ENCODE measurements around the gene TTC9B. TPM values are rescaled to one million over a fixed set of nuclear protein-coding genes. Genes with fewer than 3 reads are reported as not detected.

Gene TTC9B
- total RNA-seq, 1 donor from 2014 or later: not detected

DNA sequence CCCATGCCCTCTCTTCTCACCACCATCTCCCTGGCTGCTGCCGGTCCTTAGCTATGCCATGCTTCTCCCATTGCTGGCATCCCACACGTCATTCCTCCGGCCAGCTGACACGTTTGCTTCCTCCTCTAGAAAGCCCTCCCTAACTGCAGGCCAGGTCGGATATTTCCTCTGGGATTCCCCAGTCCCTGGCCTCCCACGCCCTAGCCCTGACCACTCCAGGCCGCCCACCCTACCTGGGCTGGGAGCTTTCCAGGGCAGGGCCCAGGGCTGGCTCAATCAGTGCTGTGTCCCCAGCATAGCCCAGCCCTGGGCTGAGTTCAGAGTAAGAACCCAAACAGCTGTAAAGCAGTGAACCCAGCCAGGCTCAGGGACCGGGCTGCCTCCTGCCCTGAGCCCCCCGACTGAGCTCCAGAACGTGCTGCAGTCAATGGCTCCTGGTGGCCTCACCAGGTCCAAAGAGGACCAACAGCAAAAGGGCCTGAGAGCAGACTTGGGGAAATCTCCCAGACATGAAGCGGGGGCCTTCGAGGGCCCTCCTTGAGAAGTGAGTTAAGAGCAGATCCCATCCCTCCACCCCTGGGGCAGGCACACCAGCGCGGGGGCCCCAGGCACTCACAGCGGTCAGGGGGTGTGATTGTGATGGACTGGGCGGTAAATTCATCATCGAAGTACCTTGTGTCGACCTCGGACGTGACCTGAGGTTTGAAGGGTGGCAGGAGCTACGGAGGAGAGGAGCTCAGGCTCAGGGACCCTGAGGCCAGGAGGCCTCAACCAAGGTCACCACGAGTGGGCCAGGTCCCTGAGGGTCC lies 16.4 kb upstream of the TTC9B start:
- no peak overlapping the region for H3K4me3 Mint-ChIP-seq
- Histone ChIP-seq H2AFZ (replicated peaks) (no peak overlapping the region), H3K27ac (no peak overlapping the region), H3K9me3 (ENCODE audit: low read depth) (no peaks in the 10 kb centered on the region), H3K4me3 (no peak overlapping the region), H3K4me1 (peaks cover 15% of the 10 kb centered on the region), H3K79me2 (ENCODE audit: low read depth) (no peaks in the 10 kb centered on the region), H4K20me1 (ENCODE audit: low read depth) (no peaks in the 10 kb centered on the region), H3F3A (ENCODE audit: low read depth) (no peaks in the 10 kb centered on the region), H3K27me3 (no peaks in the 10 kb centered on the region), H3K9ac (no peak overlapping the region), H3K4me2 (no peak overlapping the region), H3K36me3 (no peaks in the 10 kb centered on the region)
- TF ChIP-seq EZH2phosphoT487 (IDR thresholded peaks at IDR 0.05): no peak
- no peaks in the 10 kb centered on the region for H3K9me3 Mint-ChIP-seq
- H3K36me3 Mint-ChIP-seq: peaks cover 8% of the 10 kb centered on the region
- H3K27ac Mint-ChIP-seq: no peak overlapping the region
- peaks cover 22% of the 10 kb centered on the region for H3K4me1 Mint-ChIP-seq
- no peak for DNase-seq (ENCODE audit: low spot score)
- peaks cover 3% of the 10 kb centered on the region for H3K27me3 Mint-ChIP-seq (ENCODE audit: insufficient read depth, low read depth)

DNA sequence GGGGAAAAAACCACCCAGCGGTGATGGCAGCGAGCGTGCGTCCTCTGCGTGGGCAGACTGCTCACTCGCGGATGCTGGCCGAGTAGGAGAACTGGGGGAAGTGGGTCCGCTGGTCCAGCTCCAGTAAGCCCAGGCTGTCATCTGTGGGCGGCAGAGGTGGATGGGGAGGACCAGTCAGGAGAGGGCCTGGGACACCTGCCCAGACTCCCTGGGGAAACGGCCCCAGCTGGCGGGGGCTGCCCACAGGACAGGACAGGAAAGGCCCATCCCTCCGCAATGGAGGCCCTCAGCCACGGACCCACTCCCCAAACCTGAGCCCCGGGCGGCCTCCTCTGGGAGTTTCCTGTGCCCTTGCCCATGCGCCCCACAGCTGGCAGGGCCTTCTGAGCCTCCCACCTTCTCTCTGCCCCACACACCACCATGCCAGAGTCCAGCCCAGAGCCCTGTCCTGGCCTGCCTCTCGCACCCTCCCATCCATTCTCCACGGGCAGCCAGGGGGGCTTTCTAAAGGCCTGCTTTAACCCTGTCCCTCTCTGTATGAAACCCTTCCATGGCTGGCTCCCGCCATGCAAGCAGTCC lies 15.7 kb upstream of the TTC9B start:
- H3K4me2 ChIP-seq: no peak overlapping the region
- peaks cover 15% of the 10 kb centered on the region for H3K4me1 ChIP-seq
- Mint-ChIP-seq H3K27me3 (ENCODE audit: insufficient read depth, low read depth) (peaks cover 3% of the 10 kb centered on the region), H3K4me1 (peaks cover 22% of the 10 kb centered on the region), H3K9me3 (no peaks in the 10 kb centered on the region), H3K27ac (no peak overlapping the region), H3K4me3 (no peak overlapping the region), H3K36me3 (peaks cover 6% of the 10 kb centered on the region)
- no peak overlapping the region for H3K27ac ChIP-seq
- no peak overlapping the region for H3K9ac ChIP-seq
- DNase-seq (ENCODE audit: low spot score): no peak
- no peak overlapping the region for H3K4me3 ChIP-seq
- H3K27me3 ChIP-seq: no peaks in the 10 kb centered on the region
- H3K9me3 ChIP-seq (ENCODE audit: low read depth): no peaks in the 10 kb centered on the region
- no peak overlapping the region for H2AFZ ChIP-seq (replicated peaks)
- no peaks in the 10 kb centered on the region for H3K36me3 ChIP-seq
- H3K79me2 ChIP-seq (ENCODE audit: low read depth): no peaks in the 10 kb centered on the region
- TF ChIP-seq, protein P1, sequence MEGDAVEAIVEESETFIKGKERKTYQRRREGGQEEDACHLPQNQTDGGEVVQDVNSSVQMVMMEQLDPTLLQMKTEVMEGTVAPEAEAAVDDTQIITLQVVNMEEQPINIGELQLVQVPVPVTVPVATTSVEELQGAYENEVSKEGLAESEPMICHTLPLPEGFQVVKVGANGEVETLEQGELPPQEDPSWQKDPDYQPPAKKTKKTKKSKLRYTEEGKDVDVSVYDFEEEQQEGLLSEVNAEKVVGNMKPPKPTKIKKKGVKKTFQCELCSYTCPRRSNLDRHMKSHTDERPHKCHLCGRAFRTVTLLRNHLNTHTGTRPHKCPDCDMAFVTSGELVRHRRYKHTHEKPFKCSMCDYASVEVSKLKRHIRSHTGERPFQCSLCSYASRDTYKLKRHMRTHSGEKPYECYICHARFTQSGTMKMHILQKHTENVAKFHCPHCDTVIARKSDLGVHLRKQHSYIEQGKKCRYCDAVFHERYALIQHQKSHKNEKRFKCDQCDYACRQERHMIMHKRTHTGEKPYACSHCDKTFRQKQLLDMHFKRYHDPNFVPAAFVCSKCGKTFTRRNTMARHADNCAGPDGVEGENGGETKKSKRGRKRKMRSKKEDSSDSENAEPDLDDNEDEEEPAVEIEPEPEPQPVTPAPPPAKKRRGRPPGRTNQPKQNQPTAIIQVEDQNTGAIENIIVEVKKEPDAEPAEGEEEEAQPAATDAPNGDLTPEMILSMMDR (IDR thresholded peaks at IDR 0.05): no peak
- TF ChIP-seq EZH2 (IDR thresholded peaks at IDR 0.05): no peak
- TF ChIP-seq EZH2phosphoT487 (IDR thresholded peaks at IDR 0.05): no peak
- H3F3A ChIP-seq (ENCODE audit: low read depth): no peaks in the 10 kb centered on the region
- no peaks in the 10 kb centered on the region for H4K20me1 ChIP-seq (ENCODE audit: low read depth)

DNA sequence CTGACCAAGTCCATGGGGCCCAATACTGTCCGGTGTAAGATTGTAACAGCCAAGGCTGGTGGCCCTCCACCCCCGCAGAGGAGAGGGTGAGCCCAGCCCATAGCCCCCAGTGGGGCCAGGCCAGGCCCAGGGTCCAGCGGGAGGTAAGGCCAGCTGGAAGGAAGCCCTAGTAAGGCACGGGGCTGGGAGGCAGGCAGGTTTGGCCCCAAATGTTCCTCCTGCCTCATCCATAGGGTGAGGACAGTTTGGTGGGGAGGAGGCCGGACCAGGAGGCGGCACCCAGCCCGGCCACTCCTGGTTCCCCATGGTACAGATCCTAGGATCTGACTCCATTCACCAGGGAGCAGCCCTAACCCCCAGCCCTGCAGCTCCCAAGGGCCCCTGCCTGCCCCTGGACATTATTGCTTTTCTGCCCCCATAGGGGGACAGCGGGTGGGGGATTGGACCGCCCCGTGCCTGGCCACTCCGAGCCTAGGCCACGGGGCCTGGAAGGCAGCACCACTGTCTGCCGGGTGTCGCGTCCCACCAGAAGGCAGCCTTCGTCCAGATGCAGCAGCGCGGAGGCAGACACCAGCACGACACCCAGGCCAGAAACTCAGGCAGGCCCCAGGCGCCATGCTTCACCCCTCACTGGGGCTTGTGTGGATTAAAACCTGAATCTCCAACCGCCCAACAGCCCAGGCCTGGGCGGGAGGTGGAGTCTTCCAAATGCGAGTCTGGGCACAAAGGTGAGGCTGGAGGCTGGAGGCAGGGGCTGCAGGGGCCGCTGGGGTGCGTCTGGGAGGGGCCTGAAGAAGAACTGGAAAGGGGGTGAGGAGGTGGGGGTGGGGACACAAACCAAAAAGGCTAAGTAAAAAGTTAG lies 15.0 kb upstream of the TTC9B start:
- no peaks in the 10 kb centered on the region for H3F3A ChIP-seq (ENCODE audit: low read depth)
- Mint-ChIP-seq H3K27me3 (ENCODE audit: insufficient read depth, low read depth) (peaks cover 5% of the 10 kb centered on the region), H3K4me3 (no peak overlapping the region), H3K27ac (no peak overlapping the region), H3K4me1 (peaks cover 24% of the 10 kb centered on the region), H3K36me3 (peaks cover 6% of the 10 kb centered on the region), H3K9me3 (no peaks in the 10 kb centered on the region)
- no peak overlapping the region for H3K4me2 ChIP-seq
- no peak overlapping the region for H3K27ac ChIP-seq
- no peaks in the 10 kb centered on the region for H3K36me3 ChIP-seq
- no peak overlapping the region for H3K9ac ChIP-seq
- H2AFZ ChIP-seq (replicated peaks): no peak overlapping the region
- no peak for TF ChIP-seq EZH2 (IDR thresholded peaks at IDR 0.05)
- no peak for TF ChIP-seq EZH2phosphoT487 (IDR thresholded peaks at IDR 0.05)
- TF ChIP-seq, protein P1 (IDR thresholded peaks at IDR 0.05): no peak
- no peak for DNase-seq (ENCODE audit: low spot score)
- peaks cover 3% of the 10 kb centered on the region for H3K27me3 ChIP-seq
- H3K4me3 ChIP-seq: no peak overlapping the region
- no peaks in the 10 kb centered on the region for H3K9me3 ChIP-seq (ENCODE audit: low read depth)
- H3K79me2 ChIP-seq (ENCODE audit: low read depth): no peaks in the 10 kb centered on the region
- H3K4me1 ChIP-seq: peaks cover 15% of the 10 kb centered on the region
- H4K20me1 ChIP-seq (ENCODE audit: low read depth): no peaks in the 10 kb centered on the region

Measured in neural progenitor cell (in vitro differentiated cells).